Measurements from ENCODE around the gene EEF1G.

EEF1G gene

GRCh38 chr11:62539238-62539925, 34.3 kb downstream of the EEF1G start:
- DNase-seq (ENCODE audit: low read depth) = no peak

GRCh38 chr11:62538470-62539237, 35.0 kb downstream of the EEF1G start:
- DNase-seq (ENCODE audit: low read depth) = no peak

- no peak for DNase-seq (ENCODE audit: low read depth)
Observed at GRCh38 chr11:62536301-62536957, 37.3 kb downstream of the EEF1G start.

- no peak for DNase-seq (ENCODE audit: low read depth)
Observed at GRCh38 chr11:62535802-62536201, 37.9 kb downstream of the EEF1G start.

GRCh38 chr11:62534779-62535545, 38.7 kb downstream of the EEF1G start:
- DNase-seq (ENCODE audit: low read depth) = no peak

- no peak for DNase-seq (ENCODE audit: low read depth)
Observed at GRCh38 chr11:62532096-62532495, 41.6 kb downstream of the EEF1G start.

GRCh38 chr11:62516736-62517371, 56.8 kb downstream of the EEF1G start:
- no peak for DNase-seq (ENCODE audit: low read depth)

GRCh38 chr11:62514151-62514550, 59.5 kb downstream of the EEF1G start:
- no peak for DNase-seq (ENCODE audit: low read depth)

GRCh38 chr11:62513626-62514025, 60.1 kb downstream of the EEF1G start:
- no peak for DNase-seq (ENCODE audit: low read depth)

GRCh38 chr11:62512961-62513360, 60.7 kb downstream of the EEF1G start:
- no peak for DNase-seq (ENCODE audit: low read depth)
